Psoas muscle (tissue), 8 donors: ENCODE data around the gene PALM3. TPM values are rescaled to one million over a fixed set of nuclear protein-coding genes. Genes with fewer than 3 reads are reported as not detected.
A peak's percentile ranks its signal among the peaks of the same experiment; 100 is the strongest.

Experiments used
- ATAC-seq, 4 donors: fragments of 200-7000 bp; cut with Tn5 transposase; one replicate each; pipeline ENCODE4 v1.9.1; 2020; ENCODE audit warnings: moderate library complexity in 3 of 4, mild to moderate bottlenecking in 2 of 4
- DNase-seq, 2 donors: peaks; one replicate each; pipeline ENCODE4 v3.0.0-alpha.2; 2020
- H3K27ac ChIP-seq: fragments of 200-600 bp; one replicate; pipeline ENCODE4 v1.8.0; 2022
- H3K27me3 ChIP-seq, 3 donors: fragments of 200-600 bp in 1 of 3; one replicate each; pipeline versions ENCODE4 v1.6.1 to v1.8.0; 2013 to 2022; ENCODE audit warnings: low read length in 2 of 3, mild to moderate bottlenecking in 2 of 3, moderate library complexity in 1 of 3; ENCODE audit not compliant: insufficient read depth in 3 of 3
- H3K36me3 ChIP-seq, 2 donors: fragments of 200-600 bp in 1 of 2; one replicate each; pipeline versions ENCODE4 v1.6.1 to v1.8.0; 2013 to 2022; ENCODE audit warnings: low read depth in 1 of 2, mild to moderate bottlenecking in 1 of 2, moderate library complexity in 1 of 2; ENCODE audit not compliant: insufficient read depth in 1 of 2
- H3K4me1 ChIP-seq: fragments of 200-600 bp; one replicate; pipeline ENCODE4 v1.8.0; 2022
- H3K4me3 ChIP-seq: fragments of 200-600 bp; one replicate; pipeline ENCODE4 v1.8.0; 2022; ENCODE audit warnings: mild to moderate bottlenecking
- H3K9me3 ChIP-seq: fragments of 200-600 bp; one replicate; pipeline ENCODE4 v1.8.0; 2022
- WGBS, 3 donors: extraction: QIAGEN DNeasy Blood & Tissue Kit; methylation state at CpG; one replicate each; pipeline versions ENCODE4 v1.1.6 to v1.1.7; 2013; 5-methylcytosine and 5-hydroxymethylcytosine counted together
- intact Hi-C, 2 donors: fragments of 100-400 bp; cut with DNase I; formaldehyde crosslinking; loops; one replicate each; pipeline versions ENCODE4 v1.11.0 to v1.14.2; 2022
- polyA plus RNA-seq, 3 donors: library from polyadenylated mRNA; stranded (reverse); fragments of 200-250 nt; gene quantifications; one replicate each; pipeline ENCODE4 v1.2.3, GENCODE V29; 2013
- total RNA-seq, 4 donors: library from RNA; stranded (reverse); fragmentation: NEBNext Ultra II Directional in 2 of 4; extraction: Animal tissue kit (Norgen Biotek cat#: 25700) in 2 of 4; gene quantifications; one replicate each; pipeline versions ENCODE4 v1.2.1 to v1.2.4, GENCODE V29; 2021 to 2023
- TF ChIP-seq, protein P1 (sequence below): fragments of 200-600 bp; IDR thresholded peaks from one replicate; pipeline ENCODE4 v1.8.0; 2022; ENCODE audit warnings: antibody characterized with exemption
- donor health status: healthy with polysubstance abuse.
- donor health status: DM: no; HTN: no; CAD: no; lungs with moderate emphysema.
- donor health status: Bipolar disorder and iron deficiency.
- donor health status: healthy.
- donor health status: DM: yes; HTN: yes; CAD: no.
- donor health status: DM: no; HTN: no; CAD: no.
- donor health status: DM: no; HTN: no; CAD: no.
- donor health status: DM: yes; HTN: yes; CAD: no.

PALM3 gene
- total and polyA plus RNA-seq, 7 donors: 0.04 to 0.05 TPM; not detected in 5

DNA sequence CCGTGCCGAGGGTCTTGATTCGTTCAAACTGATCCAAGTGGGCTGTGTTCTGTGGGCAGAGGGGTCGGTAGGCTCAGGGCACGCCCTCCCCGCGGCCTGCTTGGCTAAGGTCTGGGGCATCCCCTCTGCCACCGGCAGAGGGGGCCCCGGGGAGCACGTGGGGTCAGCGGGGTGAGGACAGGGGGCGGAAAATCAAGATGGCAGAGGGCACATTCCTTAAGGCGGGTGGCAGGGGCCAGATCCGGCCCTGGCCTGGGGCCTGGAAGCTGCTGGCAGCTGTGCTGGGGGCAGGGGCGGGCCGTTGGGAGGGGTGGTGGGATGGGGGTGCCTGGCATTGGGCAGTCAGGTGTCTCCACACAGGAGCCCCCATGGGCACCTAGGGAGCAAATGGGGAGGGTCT, 45.0 kb upstream of the PALM3 start:
- H3K27ac ChIP-seq: peak overlapping the region; percentile 81
- WGBS, 3 donors: 39 to 49% (median 46%) methylated on average over 15 to 16 of the region's 16 CpGs
- peaks cover 20% of the 10 kb centered on the region for H3K4me1 ChIP-seq
- no peaks in the 10 kb centered on the region for H3K27me3 ChIP-seq
- intact Hi-C loops: no loop called here
- no peaks in the 10 kb centered on the region for H3K9me3 ChIP-seq
- H3K4me3 ChIP-seq: no peak overlapping the region
- TF ChIP-seq, protein P1, sequence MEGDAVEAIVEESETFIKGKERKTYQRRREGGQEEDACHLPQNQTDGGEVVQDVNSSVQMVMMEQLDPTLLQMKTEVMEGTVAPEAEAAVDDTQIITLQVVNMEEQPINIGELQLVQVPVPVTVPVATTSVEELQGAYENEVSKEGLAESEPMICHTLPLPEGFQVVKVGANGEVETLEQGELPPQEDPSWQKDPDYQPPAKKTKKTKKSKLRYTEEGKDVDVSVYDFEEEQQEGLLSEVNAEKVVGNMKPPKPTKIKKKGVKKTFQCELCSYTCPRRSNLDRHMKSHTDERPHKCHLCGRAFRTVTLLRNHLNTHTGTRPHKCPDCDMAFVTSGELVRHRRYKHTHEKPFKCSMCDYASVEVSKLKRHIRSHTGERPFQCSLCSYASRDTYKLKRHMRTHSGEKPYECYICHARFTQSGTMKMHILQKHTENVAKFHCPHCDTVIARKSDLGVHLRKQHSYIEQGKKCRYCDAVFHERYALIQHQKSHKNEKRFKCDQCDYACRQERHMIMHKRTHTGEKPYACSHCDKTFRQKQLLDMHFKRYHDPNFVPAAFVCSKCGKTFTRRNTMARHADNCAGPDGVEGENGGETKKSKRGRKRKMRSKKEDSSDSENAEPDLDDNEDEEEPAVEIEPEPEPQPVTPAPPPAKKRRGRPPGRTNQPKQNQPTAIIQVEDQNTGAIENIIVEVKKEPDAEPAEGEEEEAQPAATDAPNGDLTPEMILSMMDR: no peak
- DNase-seq (no peak), ATAC-seq (peak; percentile 30 to 67 (median 54))
- peaks cover 0 to 56% of the 10 kb centered on the region in 2 donors for H3K36me3 ChIP-seq

DNA sequence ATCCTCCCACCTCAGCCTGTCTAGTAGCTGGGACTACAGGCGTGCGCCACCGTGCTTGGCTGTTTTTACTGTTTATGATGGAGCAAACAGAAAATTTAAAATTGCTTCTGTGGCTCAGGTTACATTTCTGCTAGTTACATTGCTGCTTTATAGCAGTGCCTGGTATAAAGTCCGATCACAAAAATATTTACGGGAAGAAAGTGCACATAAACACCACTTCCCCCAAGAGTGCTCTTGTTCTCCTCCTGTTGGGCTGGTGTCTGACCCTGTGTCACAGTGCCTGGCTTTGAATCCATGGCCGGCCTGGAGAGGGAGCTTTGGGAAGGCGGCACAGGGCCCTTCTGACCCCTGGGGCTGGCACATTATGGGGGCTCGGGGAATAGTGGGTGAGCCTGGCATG, 43.8 kb upstream of the PALM3 start:
- Histone ChIP-seq H3K27ac (peak overlapping the region; percentile 81), H3K4me3 (no peak overlapping the region), H3K27me3 (no peaks in the 10 kb centered on the region), H3K36me3 (peaks cover 3 to 67% of the 10 kb centered on the region in 2 donors), H3K9me3 (no peaks in the 10 kb centered on the region), H3K4me1 (peaks cover 13% of the 10 kb centered on the region)
- no peak for ATAC-seq
- intact Hi-C loops: no loop called here
- no peak for DNase-seq
- 73 to 86% (median 73%) methylated on average over 8 of the region's 8 CpGs for WGBS, 3 donors
- TF ChIP-seq, protein P1: no peak

DNA sequence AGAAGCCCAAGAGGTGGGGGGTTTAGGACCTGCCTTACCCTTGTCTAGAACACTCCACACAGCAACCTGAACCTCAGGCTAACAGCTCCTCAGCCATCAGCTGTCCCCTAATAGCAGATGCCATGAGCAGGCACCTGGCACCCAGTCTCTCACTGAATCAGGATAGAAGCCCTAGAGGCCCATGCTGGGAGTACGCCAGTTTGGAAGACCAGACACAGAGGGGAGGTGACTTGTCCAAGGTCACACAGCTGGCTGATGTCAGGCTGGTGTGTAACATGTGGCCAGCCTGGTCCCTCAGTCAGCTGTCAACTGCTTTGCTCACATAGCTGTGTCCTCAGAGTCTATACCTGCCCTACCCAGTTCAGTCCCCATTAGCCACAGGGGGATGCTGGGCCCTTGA, 41.4 kb upstream of the PALM3 start:
- H3K4me3 ChIP-seq: no peak overlapping the region
- TF ChIP-seq, protein P1: no peak
- peaks cover 13% of the 10 kb centered on the region for H3K4me1 ChIP-seq
- H3K9me3 ChIP-seq: no peaks in the 10 kb centered on the region
- intact Hi-C loops: no loop called here
- H3K27ac ChIP-seq: no peak overlapping the region
- ATAC-seq (peak in 2 of 4 donors; percentile 21 to 36), DNase-seq (no peak)
- WGBS, 3 donors: 76 to 85% (median 84%) methylated on average over 1 of the region's 1 CpG
- H3K27me3 ChIP-seq: no peaks in the 10 kb centered on the region
- peaks cover 3 to 91% of the 10 kb centered on the region in 2 donors for H3K36me3 ChIP-seq

DNA sequence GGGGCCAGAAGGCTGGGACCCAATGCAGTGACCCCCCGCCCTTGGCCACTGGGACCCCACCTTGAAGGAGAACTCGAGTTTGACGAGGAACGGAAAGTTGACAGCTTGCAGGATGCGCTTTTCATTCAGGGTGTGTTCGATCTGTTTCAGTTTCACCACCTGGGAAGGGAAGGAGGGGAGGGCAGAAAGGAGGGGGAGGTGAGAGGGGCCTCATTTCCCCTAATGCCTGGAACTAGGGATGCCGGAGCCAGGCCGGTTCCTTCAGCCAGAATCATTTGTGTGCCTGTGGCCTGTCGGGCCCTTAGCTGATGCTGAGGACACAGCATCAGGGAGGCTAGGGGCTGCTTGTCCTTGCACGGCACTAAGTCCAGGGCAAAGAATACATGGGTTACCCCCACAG, 40.9 kb upstream of the PALM3 start:
- TF ChIP-seq, protein P1: no peak
- DNase-seq (no peak), ATAC-seq (no peak)
- H3K27me3 ChIP-seq: no peaks in the 10 kb centered on the region
- peaks cover 9% of the 10 kb centered on the region for H3K4me1 ChIP-seq
- no peak overlapping the region for H3K4me3 ChIP-seq
- peak overlapping the region; percentile 27 for H3K27ac ChIP-seq
- H3K9me3 ChIP-seq: no peaks in the 10 kb centered on the region
- H3K36me3 ChIP-seq: peaks cover 3 to 97% of the 10 kb centered on the region in 2 donors
- WGBS, 3 donors: 83 to 89% (median 85%) methylated on average over 10 of the region's 10 CpGs
- intact Hi-C loops: no loop called here

DNA sequence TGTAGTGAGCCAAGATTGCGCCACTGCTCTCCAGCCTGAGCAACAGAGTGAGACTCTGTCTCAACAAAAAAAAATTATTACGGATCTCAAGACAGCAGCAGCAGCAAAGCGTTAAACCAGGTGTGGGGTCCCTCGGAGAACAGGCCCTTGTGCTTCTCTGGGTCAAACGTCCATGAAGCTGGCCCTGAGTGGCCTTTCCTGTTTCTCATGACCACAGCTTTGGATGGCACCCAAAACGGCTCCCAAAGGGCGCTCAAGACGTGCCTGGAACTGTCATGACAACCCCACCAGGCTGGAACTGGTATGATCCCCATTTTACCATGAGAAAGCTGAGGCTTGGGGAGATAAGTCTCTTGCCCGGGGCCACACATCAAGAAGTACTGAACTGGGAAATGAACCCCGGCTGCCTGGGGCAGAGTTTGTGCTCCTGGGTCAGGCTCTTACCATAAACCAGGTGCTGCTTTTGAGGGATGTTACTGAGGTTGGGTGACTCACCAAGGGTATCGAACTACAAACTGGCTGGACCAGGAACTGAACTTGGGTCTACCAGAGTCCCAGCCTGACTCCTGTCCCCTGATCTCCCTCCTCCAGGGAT, 40.3 kb upstream of the PALM3 start:
- peaks cover 3% of the 10 kb centered on the region for H3K4me1 ChIP-seq
- no peaks in the 10 kb centered on the region for H3K9me3 ChIP-seq
- no peak overlapping the region for H3K4me3 ChIP-seq
- no peaks in the 10 kb centered on the region for H3K27me3 ChIP-seq
- DNase-seq: no peak
- H3K27ac ChIP-seq: peak overlapping the region; percentile 27
- ATAC-seq: peak in 3 of 4 donors; percentile 17 to 23 (median 19)
- TF ChIP-seq, protein P1: no peak
- WGBS, 3 donors: 60 to 64% (median 62%) methylated on average over 11 of the region's 11 CpGs
- peaks cover 3 to 98% of the 10 kb centered on the region in 2 donors for H3K36me3 ChIP-seq
- intact Hi-C loops: no loop called here
